Neural cell (in vitro differentiated cells): ENCODE data around the gene AGRP. TPM values are rescaled to one million over a fixed set of nuclear protein-coding genes. Genes with fewer than 3 reads are reported as not detected.

Experiments
- H2AFZ ChIP-seq: fragments of 200-600, 300-800 bp; sonication (generic), shearing (Covaris generic); 2 replicates; pipeline ENCODE4 v1.6.0; 2014; ENCODE audit warnings: low read depth, mild to moderate bottlenecking, antibody characterized with exemption, low read length, moderate library complexity
- H3F3A ChIP-seq: fragments of 200-600 bp; shearing (Covaris generic); 2 replicates; pipeline ENCODE4 v1.6.1; 2016; ENCODE audit warnings: mild to moderate bottlenecking, moderate library complexity, mixed read lengths, antibody characterized with exemption, low read length; ENCODE audit not compliant: insufficient read depth, poor library complexity, severe bottlenecking
- H3K27ac ChIP-seq: fragments of 200-600, 300-800 bp; sonication (generic), shearing (Covaris generic); 2 replicates; pipeline ENCODE4 v1.5.1; 2014; ENCODE audit warnings: mild to moderate bottlenecking, low read length, moderate library complexity
- H3K27me3 ChIP-seq: fragments of 300-800, 200-600 bp; sonication (generic), shearing (Covaris generic); 2 replicates; pipeline ENCODE4 v1.6.0; 2014; ENCODE audit warnings: mild to moderate bottlenecking, low read depth, low read length, moderate library complexity; ENCODE audit not compliant: insufficient read depth
- H3K36me3 ChIP-seq: fragments of 300-800, 200-600 bp; sonication (generic), shearing (Covaris generic); 2 replicates; pipeline ENCODE4 v1.5.1; 2014; ENCODE audit warnings: mild to moderate bottlenecking, antibody characterized with exemption, low read length, moderate library complexity; ENCODE audit not compliant: insufficient read depth
- H3K4me2 ChIP-seq: fragments of 300-800, 200-600 bp; sonication (generic), shearing (Covaris generic); 2 replicates; pipeline ENCODE4 v1.6.0; 2014; ENCODE audit warnings: mild to moderate bottlenecking, low read length
- H3K4me3 ChIP-seq: fragments of 300-800, 200-600 bp; sonication (generic), shearing (Covaris generic); 2 replicates; pipeline ENCODE4 v1.5.1; 2014; ENCODE audit warnings: mild to moderate bottlenecking, low read length, moderate library complexity
- H3K79me2 ChIP-seq: fragments of 200-600 bp; shearing (Covaris generic); replicated peaks from 2 replicates; pipeline ENCODE4 v1.6.0; 2014; ENCODE audit warnings: mild to moderate bottlenecking, low read length, moderate library complexity; ENCODE audit not compliant: insufficient read depth
- H3K9ac ChIP-seq: fragments of 300-800, 200-600 bp; sonication (generic), shearing (Covaris generic); 2 replicates; pipeline ENCODE4 v1.6.1; 2016; ENCODE audit warnings: mild to moderate bottlenecking, low read length, mixed read lengths
- H3K9me2 ChIP-seq: fragments of 200-600 bp; shearing (Covaris generic); 2 replicates; pipeline ENCODE4 v1.6.1; 2016; ENCODE audit warnings: mild to moderate bottlenecking, low read length, mixed read lengths; ENCODE audit not compliant: insufficient read depth
- H3K9me3 ChIP-seq: fragments of 200-600, 300-800 bp; sonication (generic), shearing (Covaris generic); 2 replicates; pipeline ENCODE4 v1.6.1; 2016; ENCODE audit warnings: mild to moderate bottlenecking, mixed run types, low read length, moderate library complexity, mixed read lengths
- H4K20me1 ChIP-seq: fragments of 200-600 bp; shearing (Covaris generic); 2 replicates; pipeline ENCODE4 v1.6.1; 2016; ENCODE audit warnings: mild to moderate bottlenecking, mixed run types; ENCODE audit not compliant: insufficient read depth
- EP300 ChIP-seq: fragments of 450-650 bp; conservative IDR thresholded peaks from 2 replicates; pipeline ENCODE4 v1.6.1; 2014; ENCODE audit warnings: antibody characterized with exemption, mild to moderate bottlenecking, moderate library complexity; ENCODE audit not compliant: poor library complexity, severe bottlenecking
- EZH2 ChIP-seq: fragments of 200-600, 300-800 bp; shearing (Covaris generic), sonication (generic); IDR thresholded peaks from 2 replicates; pipeline ENCODE4 v1.6.1; 2014; ENCODE audit warnings: antibody characterized with exemption, low read length, borderline replicate concordance, mild to moderate bottlenecking; ENCODE audit not compliant: insufficient read depth, poor library complexity, severe bottlenecking
- MXI1 ChIP-seq: fragments of 450-650 bp; conservative IDR thresholded peaks from 2 replicates; pipeline ENCODE4 v1.6.1; 2014; ENCODE audit warnings: antibody characterized with exemption, mild to moderate bottlenecking; ENCODE audit not compliant: poor library complexity, severe bottlenecking
- POLR2AphosphoS5 ChIP-seq: IDR thresholded peaks from 2 replicates; pipeline ENCODE4 v1.6.1; 2012
- RAD21 ChIP-seq: fragments of 450-650 bp; conservative IDR thresholded peaks from 2 replicates; pipeline ENCODE4 v1.6.1; 2014; ENCODE audit warnings: antibody characterized with exemption, mild to moderate bottlenecking, moderate library complexity
- SMC3 ChIP-seq: fragments of 450-650 bp; conservative IDR thresholded peaks from 2 replicates; pipeline ENCODE4 v1.6.1; 2014; ENCODE audit warnings: antibody characterized with exemption, mild to moderate bottlenecking, moderate library complexity; ENCODE audit not compliant: poor library complexity
- TAF1 ChIP-seq: IDR thresholded peaks from 2 replicates; pipeline ENCODE4 v1.6.1; 2012; ENCODE audit warnings: low read depth
- polyA plus RNA-seq: library from polyadenylated mRNA; depleted of rRNA; stranded (reverse); fragments of >200 nt; gene quantifications from 2 replicates; pipeline ENCODE4 v1.2.3, GENCODE V29; 2014
- TF ChIP-seq, protein P1 (sequence below): fragments of 450-650 bp; IDR thresholded peaks from 2 replicates; pipeline ENCODE4 v1.5.1; 2014; ENCODE audit warnings: antibody characterized with exemption, mild to moderate bottlenecking, moderate library complexity; ENCODE audit not compliant: poor library complexity, severe bottlenecking
- TF ChIP-seq, protein P2 (sequence below): IDR thresholded peaks from 2 replicates; pipeline ENCODE4 v1.6.1; 2012; ENCODE audit warnings: borderline replicate concordance

Gene AGRP
- polyA plus RNA-seq, 1 donor from 2014 or later = not detected

DNA sequence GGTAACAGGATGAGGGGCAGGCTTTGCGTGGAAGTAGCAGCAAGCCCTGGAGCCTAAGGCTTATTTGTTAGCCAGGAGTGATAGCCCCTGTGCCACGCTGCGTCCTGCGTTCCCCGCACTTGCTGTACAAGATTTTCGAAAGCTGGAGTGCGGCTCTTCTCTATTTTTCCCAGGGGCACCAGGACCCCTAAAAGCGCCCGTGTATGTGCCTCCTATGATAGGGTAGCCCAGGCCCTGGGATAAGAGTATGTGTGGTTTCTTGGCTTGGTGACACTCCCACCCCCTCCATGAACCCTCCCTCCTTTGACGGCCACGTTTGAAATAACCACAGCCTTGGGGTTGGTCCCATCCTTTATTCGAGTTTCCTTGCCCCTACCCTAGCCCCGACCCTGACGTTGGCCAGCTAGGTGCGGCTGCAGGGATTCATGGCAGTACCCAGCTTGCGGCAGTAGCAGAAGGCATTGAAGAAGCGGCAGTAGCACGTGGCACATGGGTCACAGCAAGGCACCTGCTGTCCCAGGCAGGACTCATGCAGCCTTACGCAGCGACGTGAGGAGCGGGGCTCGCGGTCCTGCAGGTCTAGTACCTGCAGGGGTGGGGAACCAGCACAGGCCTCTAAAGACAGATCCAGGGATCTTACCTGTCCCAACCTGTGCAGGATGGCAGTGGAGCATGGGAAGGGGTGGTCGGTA, 968 bp downstream of the AGRP start:
- H3K27me3 ChIP-seq = no peaks in the 10 kb centered on the region
- H3K36me3 ChIP-seq = no peaks in the 10 kb centered on the region
- peak overlapping the region; percentile 37 for H3K4me2 ChIP-seq
- peak overlapping the region; percentile 58 for H3K9ac ChIP-seq
- peaks cover 29% of the 10 kb centered on the region for H3K79me2 ChIP-seq
- no peaks in the 10 kb centered on the region for H3F3A ChIP-seq
- TF ChIP-seq RAD21 (no peak), TAF1 (no peak), MXI1 (no peak), POLR2AphosphoS5 (no peak), EZH2 (no peak), SMC3 (no peak), EP300 (no peak)
- TF ChIP-seq, protein P1, sequence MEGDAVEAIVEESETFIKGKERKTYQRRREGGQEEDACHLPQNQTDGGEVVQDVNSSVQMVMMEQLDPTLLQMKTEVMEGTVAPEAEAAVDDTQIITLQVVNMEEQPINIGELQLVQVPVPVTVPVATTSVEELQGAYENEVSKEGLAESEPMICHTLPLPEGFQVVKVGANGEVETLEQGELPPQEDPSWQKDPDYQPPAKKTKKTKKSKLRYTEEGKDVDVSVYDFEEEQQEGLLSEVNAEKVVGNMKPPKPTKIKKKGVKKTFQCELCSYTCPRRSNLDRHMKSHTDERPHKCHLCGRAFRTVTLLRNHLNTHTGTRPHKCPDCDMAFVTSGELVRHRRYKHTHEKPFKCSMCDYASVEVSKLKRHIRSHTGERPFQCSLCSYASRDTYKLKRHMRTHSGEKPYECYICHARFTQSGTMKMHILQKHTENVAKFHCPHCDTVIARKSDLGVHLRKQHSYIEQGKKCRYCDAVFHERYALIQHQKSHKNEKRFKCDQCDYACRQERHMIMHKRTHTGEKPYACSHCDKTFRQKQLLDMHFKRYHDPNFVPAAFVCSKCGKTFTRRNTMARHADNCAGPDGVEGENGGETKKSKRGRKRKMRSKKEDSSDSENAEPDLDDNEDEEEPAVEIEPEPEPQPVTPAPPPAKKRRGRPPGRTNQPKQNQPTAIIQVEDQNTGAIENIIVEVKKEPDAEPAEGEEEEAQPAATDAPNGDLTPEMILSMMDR = no peak
- TF ChIP-seq, protein P2, sequence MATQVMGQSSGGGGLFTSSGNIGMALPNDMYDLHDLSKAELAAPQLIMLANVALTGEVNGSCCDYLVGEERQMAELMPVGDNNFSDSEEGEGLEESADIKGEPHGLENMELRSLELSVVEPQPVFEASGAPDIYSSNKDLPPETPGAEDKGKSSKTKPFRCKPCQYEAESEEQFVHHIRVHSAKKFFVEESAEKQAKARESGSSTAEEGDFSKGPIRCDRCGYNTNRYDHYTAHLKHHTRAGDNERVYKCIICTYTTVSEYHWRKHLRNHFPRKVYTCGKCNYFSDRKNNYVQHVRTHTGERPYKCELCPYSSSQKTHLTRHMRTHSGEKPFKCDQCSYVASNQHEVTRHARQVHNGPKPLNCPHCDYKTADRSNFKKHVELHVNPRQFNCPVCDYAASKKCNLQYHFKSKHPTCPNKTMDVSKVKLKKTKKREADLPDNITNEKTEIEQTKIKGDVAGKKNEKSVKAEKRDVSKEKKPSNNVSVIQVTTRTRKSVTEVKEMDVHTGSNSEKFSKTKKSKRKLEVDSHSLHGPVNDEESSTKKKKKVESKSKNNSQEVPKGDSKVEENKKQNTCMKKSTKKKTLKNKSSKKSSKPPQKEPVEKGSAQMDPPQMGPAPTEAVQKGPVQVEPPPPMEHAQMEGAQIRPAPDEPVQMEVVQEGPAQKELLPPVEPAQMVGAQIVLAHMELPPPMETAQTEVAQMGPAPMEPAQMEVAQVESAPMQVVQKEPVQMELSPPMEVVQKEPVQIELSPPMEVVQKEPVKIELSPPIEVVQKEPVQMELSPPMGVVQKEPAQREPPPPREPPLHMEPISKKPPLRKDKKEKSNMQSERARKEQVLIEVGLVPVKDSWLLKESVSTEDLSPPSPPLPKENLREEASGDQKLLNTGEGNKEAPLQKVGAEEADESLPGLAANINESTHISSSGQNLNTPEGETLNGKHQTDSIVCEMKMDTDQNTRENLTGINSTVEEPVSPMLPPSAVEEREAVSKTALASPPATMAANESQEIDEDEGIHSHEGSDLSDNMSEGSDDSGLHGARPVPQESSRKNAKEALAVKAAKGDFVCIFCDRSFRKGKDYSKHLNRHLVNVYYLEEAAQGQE = no peak
- no peak overlapping the region for H3K27ac ChIP-seq
- no peaks in the 10 kb centered on the region for H3K9me3 ChIP-seq
- no peak overlapping the region for H2AFZ ChIP-seq
- peak overlapping the region; percentile 100 for H3K4me3 ChIP-seq
- H3K9me2 ChIP-seq = no peaks in the 10 kb centered on the region
- no peaks in the 10 kb centered on the region for H4K20me1 ChIP-seq

DNA sequence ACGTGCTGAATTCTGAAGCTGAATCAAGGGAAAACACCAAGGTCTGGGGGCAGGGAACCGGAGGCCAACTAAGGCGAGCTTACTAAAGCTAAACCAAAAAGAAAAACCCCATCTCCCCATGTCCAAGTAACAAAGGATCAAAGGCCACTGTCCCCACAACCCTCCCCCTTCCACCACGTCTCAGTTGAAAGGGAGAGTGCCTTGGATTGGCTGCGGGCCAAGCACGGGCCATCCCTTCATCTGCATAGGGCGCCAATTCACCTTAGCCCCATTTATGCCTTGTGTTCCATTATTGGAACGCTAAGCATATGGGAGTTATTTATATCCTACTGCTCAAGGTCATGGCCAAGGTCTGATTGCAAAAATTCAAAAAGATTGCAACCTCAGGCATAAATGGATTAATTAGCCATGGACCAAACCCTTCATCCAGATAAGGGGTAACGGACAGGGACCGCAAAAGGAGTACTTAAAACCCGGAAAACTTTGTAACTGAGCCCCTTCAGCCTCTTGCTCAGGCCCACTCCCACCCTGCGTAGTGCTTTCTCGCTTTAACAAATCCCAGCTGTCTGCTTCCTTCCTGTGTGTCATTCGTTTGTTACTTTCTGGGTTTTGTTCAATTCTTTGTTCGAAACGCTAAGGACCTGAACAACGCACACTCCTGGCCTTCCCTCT, 1.6 kb downstream of the AGRP start:
- Histone ChIP-seq H3K9me2 (no peaks in the 10 kb centered on the region), H3K27ac (peak overlapping the region; percentile 38), H3K9ac (peak overlapping the region; percentile 58), H3K36me3 (no peaks in the 10 kb centered on the region), H4K20me1 (no peaks in the 10 kb centered on the region), H3F3A (no peaks in the 10 kb centered on the region), H3K27me3 (no peaks in the 10 kb centered on the region), H3K79me2 (peaks cover 35% of the 10 kb centered on the region), H3K4me2 (peak overlapping the region; percentile 37), H3K4me3 (peak overlapping the region; percentile 100), H2AFZ (peak overlapping the region; percentile 65), H3K9me3 (no peaks in the 10 kb centered on the region)
- TF ChIP-seq EZH2 (no peak), TAF1 (no peak), SMC3 (no peak), POLR2AphosphoS5 (no peak), RAD21 (no peak), EP300 (no peak), MXI1 (no peak)
- TF ChIP-seq, protein P2 = no peak
- TF ChIP-seq, protein P1 = no peak
